ENCODE measurements around the gene KCNAB2.

Gene KCNAB2

DNA sequence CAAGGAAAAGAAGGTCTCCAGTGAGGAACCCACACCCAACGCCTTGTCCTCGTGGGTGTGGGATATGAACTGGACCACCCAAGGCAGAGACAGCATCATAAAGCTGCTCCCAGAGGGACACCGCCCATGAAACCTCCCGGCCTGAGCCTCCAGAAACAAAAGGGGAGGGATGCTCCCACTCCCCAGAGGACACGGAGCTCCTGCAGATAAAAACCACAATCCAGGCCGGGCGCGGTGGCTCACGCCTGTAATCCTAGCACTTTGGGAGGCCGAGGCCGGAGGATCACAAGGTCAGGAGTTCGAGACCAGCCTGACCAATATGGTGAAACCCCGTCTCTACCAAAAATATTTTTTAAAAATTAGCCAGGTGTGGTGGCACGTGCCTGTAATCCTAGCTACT, 68.1 kb downstream of the KCNAB2 start:
- no peak for DNase-seq

GRCh38 chr1:6116137-6116536, 70.4 kb downstream of the KCNAB2 start:
- no peak for DNase-seq

DNA sequence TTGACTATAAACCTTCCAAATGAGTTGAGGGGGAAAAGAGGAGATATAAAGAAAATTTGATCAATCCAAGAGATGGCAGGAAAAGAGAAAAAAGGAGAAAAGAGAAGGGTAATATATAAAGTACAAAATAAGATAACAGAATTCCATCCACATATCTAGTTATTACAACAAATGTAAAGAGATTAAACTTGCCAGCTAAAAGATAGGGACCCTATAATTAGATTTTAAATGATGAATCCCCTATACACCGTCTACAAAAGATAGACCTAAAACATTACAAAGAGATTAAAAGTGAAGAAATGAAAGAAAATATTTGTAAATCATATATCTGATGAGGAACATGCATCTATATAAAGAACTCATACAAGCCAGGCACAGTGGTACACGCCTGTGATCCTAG, 71.4 kb downstream of the KCNAB2 start:
- DNase-seq, result no peak

- no peak for DNase-seq
Measured at GRCh38 chr1:6117624-6118023, 71.9 kb downstream of the KCNAB2 start.

GRCh38 chr1:6118415-6118814, 72.7 kb downstream of the KCNAB2 start:
- no peak for DNase-seq

DNA sequence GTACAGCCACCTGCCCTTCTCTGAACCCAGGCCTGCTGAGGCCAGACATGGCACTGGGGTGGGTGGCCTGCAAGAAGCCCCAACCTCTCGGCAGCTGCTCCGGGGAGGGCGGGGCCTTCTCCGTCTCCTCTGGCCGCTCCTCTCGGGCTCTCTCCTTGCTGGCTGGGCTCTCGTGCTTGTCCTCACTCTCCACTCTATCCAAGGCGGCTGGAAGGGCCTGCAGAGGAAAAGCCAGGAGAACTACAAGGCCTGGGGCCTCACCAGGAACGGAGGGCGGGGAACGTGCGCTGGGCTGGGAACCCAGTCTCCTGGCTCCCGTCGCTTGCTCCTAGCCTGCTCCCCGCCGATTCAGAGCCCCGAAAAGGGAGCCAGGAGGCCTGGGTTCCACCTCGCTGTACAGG, 75.3 kb downstream of the KCNAB2 start:
- DNase-seq, result no peak

DNA sequence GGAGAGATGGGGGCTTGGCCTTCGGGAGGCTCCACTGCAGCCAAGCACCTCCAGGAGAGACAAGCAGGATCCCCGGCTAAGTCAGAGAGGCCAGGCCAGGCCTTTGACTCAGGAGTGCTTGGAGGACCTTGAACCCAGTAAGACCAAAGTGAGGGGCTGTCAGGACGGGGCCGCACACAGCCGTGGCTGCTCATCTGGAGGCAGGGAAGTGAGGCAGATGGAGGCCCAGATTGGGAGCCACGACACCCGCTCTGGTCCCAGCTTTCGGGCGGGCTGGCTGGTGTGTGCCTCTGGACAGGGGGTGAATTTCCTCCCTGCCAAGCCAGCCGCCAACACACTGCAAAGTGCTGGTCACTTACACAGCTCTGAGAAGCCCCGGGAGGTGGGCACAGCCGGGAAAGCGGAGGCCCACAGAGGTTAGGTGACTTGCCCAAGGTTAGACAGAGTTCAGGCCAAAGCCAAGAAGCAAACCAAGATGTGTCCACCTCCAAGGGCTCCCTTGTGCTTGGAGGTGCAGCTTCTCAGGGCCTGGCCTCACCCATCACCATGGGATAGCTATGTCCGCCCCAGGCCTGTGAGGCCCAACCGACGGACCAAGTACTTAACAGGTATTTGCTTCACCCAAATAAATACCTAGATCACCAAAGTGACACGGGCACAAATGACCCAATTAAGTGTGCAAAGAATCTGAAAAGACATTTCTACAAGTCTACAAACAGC, 76.1 kb downstream of the KCNAB2 start:
- no peak for DNase-seq

DNA sequence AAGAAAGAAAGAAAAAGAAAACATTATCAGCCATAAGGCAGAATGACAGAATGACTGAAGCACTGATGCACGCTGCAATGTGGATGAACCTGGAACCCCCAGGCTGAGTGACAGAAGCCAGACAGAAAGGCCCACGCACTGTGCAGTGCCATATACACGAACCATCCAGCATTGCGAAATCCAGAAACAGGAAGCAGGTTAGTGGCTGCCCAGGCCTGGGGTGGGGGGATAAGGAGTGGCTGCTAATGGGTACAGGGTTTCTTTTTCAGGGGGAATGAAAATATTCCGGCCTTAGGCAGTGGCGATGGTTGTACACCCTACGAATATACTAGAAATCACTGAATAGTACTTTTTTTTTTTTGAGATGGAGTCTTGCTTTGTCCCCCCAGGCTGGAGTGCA, 77.4 kb downstream of the KCNAB2 start:
- DNase-seq, result no peak

DNA sequence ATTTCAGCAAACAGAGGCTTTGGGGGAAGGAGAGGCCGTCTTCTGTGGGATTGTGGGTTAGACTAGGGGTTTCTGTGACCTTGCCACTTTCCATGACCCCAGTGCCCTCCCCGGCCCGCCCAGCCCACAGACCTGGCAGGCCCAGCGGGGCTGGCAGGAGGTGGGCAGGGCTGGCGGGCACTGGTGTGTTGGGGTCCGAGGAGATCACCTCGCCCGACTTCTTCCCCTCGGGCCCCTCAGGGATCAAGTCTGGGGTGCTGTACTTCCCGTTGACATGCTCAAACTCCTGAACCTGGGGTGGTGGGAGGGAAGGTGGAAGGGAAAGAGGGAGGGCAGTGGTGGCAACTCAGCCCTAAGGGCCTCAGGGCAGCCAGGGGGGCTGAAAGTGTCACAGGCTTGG, 78.1 kb downstream of the KCNAB2 start:
- DNase-seq, result no peak

DNA sequence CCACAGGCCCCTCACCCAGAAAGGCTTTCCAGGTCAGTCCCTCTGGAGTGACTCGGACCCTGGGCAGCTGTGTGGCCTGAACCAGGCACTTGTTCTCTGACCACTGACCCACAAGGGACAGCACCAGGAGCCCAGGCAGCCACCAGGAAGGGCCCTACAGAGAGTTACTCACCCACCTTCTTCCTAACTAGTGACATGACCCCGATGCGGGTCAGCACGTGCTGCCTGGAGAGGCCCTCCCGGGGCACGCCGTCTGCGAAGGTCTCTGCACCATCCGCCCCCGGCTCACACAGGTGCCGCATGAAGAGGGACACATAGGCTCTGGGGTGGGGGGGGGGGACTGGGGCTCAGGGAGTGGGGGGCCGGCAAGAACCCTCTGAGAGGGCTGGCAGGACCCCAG, 78.7 kb downstream of the KCNAB2 start:
- DNase-seq, result no peak

DNA sequence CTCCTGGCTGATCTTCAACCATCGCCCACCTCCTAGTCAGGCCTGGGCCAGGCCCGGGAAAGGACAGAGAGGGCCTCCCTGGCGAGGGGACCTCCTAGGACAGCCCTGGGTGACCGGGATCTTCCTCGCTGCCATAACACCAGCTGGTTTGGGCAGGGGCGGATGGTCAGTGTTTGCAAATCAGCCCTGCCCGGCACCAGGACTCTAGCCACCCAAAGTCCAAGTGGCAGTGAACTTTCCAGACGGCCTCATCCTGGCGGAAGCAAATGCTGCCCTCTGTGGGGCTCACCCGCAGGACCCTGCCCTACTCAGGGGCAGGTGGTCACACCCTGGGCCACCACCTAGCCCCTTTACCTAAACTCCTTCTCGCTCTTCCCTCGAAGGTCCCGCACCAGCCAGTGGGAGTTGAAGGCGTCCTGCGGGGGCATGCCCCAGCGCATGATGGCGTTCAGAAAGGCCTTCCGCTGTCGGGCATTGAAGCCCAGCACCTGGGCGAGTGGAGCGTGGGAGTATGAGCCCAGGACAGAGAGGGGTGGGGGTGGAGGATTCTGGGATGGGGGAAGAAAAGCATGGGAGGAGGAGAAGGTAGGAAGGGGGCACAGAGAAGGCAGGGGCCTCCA, 79.2 kb downstream of the KCNAB2 start:
- no peak for DNase-seq

GRCh38 chr1:6125366-6125765, 79.7 kb downstream of the KCNAB2 start:
- no peak for DNase-seq

- DNase-seq, result no peak
Measured at GRCh38 chr1:6126028-6126427, 80.3 kb downstream of the KCNAB2 start.

DNA sequence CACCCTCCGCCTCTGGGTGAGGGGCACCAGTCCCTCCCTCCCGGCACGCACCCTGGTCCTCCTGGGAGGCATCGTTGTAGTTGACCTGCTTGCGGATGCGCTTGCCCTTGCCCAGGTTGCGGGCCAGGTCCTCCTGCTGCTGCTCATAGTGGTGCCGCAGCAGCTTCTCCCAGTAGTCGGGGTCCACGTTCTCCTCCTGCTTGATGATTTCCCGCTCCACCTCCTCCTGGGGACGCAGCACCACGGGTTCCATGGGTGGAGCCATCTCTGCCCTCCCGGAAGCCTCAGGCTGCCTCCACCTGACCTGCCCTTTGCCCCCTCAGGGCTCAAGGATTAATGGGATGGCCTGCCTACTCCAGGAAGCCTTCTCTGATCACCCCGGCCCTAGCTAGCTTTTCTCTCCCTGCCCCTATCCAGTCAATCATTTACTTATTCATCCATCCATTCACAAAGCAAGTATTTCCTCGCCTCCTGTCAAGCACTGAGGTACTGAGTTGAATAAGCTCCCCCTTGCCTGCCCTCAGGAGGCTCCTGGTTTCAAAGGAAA, 80.9 kb downstream of the KCNAB2 start:
- no peak for DNase-seq

DNA sequence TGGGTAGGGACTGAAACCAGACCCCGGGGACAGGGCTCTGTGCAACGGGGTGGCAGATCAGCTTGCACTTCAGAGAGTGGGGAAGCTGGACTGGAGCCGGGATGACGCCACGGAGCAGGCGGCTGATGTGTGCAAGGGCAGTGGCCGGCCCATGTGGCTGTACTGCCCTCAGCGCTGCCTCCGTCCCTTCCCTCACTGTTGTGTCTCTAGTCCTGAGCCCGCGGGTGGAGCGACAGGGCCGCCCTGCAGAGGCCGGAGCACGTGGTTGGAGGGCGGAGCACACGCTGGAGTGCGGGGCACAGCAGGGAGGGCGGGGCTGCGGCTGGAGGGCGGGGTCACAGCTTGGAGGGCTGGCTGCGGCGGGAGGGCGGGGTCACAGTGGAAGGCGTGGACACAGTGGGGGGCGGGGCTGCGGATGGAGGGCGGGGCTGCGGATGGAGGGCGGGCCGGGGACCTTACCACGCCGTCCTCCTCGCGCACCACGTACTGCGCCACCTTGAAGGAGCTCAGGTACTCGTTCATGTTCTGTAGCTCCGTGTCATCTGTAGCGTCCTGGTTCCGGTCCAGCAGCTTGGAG, 82.0 kb downstream of the KCNAB2 start:
- no peak for DNase-seq

DNA sequence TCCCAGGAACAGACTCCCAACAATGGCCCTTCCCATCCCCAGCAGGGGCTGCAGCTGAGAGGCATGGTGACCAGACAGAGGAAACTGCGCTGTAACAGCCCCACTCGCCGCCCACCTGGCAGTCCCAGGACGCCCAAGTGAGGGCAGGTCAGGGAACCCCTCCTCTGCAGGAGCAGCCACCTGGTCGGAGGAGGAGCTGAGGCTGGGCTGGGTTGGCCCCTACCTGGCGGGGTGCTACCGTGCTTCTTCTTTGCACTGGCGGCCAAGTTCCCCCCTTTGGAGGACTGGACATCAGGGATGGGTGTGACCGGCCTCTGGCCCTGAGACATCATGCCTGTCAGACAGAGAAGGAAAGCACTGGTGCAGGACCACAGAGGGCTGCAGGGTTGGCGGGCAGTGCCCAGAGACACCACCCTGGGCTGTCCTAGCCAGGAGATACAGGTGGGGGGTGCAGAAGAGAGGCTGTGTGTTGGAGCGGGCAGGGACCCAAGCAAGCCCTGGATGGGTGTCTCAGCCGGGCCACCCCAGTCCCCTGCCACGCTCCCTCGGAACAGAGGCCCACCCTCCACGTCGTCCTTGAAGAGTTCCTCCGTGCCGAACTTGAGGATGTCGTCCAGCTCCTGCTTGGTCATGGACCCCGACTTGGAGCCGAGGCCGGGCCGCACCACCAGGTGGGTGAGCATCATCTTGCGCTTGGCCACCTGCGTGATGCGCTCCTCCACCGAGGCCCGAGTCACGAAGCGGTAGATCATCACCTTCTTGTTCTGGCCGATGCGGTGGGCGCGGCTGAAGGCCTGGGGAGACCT, 82.8 kb downstream of the KCNAB2 start:
- DNase-seq, result no peak

DNA sequence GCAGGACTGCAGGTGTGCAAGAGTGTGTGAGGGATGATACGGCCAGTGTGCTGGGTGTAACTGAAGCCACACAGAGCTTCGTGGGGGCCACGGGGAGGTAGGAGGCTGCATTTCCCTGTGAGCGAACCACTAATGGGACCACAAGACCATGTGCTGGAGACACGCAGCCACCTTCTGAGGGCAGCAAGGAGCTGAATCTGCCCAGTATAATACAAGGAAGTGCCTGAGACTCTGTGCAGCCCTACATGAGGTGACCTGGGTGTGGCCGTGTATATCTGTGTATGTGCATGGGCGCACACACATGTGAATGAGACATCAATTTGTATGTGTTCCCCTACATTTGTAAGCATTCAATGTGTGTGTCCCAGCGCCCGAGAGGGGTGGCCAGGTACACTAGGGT, 83.6 kb downstream of the KCNAB2 start:
- no peak for DNase-seq

- no peak for DNase-seq
Measured at GRCh38 chr1:6130036-6130435, 84.3 kb downstream of the KCNAB2 start.

- DNase-seq, result no peak
Measured at GRCh38 chr1:6130596-6130995, 84.9 kb downstream of the KCNAB2 start.

- DNase-seq, result no peak
Measured at GRCh38 chr1:6131561-6131960, 85.9 kb downstream of the KCNAB2 start.

DNA sequence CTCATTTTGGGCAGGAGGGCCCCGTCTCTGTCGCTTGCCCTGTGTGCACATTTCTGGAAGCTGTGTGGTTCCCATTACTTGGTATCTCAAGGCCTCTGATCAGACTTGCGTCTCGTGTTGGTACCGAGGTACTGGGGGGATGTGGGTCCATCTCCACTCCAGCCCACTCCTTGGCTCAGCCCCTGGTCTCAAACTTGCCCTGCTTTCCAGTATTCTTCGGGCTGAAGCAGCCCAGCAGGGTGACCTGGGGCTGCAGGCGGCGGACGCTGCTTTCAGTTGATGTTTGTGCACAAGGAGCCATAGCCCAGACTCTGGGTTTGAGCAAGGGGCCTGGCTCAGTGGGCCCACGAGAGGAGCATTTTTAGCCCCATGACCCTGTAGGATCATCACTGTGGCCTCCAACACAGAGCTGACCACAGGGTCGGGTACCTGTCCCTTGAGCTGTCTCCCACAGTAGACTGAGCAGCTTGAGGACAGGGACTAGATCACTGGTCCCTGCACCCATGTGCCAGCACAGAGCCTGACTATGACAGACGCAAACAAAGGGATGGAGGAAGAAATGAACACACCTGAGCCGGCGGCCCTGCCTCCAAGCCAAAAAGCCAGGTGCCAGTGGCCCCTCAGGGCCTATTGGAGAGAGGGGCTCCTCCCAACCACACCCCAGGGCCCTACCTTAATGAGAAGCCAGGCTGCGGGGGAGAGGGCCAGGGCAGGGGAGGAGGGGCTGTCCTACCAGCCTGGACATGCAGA, 87.6 kb downstream of the KCNAB2 start:
- no peak for DNase-seq

DNA sequence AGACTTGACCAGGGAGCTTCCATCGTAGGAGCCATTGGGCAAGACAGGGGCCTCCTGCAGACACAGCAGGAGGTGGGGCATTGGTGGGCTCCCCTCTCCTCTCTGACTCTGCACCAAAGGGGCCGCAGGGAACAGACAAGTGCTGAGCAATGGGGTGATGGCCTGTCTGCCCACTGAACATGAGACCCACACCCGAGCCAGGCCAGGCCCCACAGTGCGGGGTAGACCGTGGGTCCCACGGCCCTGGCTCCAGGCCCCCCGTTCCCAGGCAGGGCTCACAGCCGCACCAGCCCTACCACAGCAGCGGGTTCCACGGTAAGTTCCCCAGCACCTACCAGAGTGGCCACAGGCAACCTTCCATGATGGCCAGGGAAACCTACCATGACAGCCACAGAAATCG, 88.5 kb downstream of the KCNAB2 start:
- no peak for DNase-seq

All from COR-L47 (cell line).